ENCODE results near the gene CORO6.

DNA sequence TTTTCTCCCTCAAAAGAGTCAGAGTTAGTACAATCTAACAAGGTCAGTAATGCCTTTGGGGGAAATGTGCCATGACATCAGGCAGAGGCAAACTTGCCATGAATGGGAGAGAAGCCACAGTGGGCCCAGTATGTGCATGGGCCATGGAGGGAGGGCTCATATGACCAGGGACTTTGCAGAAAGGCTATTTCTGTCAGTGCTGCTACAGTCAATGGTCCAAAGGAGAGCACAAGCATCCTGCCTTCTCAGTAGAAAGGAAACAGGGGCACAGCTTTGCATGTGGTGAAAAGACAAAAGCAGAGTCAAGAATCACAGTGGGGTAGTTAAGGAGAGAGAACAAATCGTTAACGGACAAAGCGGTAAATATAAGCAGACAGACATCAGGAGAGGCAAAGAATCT, 11.2 kb upstream of the CORO6 start:
- TF ChIP-seq, protein P1, sequence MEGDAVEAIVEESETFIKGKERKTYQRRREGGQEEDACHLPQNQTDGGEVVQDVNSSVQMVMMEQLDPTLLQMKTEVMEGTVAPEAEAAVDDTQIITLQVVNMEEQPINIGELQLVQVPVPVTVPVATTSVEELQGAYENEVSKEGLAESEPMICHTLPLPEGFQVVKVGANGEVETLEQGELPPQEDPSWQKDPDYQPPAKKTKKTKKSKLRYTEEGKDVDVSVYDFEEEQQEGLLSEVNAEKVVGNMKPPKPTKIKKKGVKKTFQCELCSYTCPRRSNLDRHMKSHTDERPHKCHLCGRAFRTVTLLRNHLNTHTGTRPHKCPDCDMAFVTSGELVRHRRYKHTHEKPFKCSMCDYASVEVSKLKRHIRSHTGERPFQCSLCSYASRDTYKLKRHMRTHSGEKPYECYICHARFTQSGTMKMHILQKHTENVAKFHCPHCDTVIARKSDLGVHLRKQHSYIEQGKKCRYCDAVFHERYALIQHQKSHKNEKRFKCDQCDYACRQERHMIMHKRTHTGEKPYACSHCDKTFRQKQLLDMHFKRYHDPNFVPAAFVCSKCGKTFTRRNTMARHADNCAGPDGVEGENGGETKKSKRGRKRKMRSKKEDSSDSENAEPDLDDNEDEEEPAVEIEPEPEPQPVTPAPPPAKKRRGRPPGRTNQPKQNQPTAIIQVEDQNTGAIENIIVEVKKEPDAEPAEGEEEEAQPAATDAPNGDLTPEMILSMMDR (IDR thresholded peaks at IDR 0.05; ENCODE audit: low read length), result no peak
- no peak for TF ChIP-seq EZH2 (IDR thresholded peaks at IDR 0.05; ENCODE audit: borderline replicate concordance, low read length)

All from OCI-LY1 (cell line).